HG03159 (cell line): ENCODE data around the gene CCDC93.
A peak's percentile ranks its signal among the peaks of the same experiment; 100 is the strongest.

Source experiments
- ATAC-seq: cut with Tn5 transposase; IDR thresholded peaks from one replicate; pipeline ENCODE4 v1.9.1; 2021; ENCODE audit warnings: mild to moderate bottlenecking, moderate library complexity; ENCODE audit not compliant: unreplicated experiment

Gene CCDC93

GRCh38 chr2:118013724-118014491 lies at the start of gene CCDC93:
Gene CCDC93, minus strand, starts transcription at chr2:118014070. Its CDS starts 75 bp downstream, at chr2:118013995.
- peak; percentile 92 for ATAC-seq

GRCh38 chr2:118062669-118063068 lies 48.8 kb upstream of the CCDC93 start:
- no peak for ATAC-seq

GRCh38 chr2:118062048-118062447 lies 48.2 kb upstream of the CCDC93 start:
- ATAC-seq: no peak

GRCh38 chr2:118061135-118061955 lies 47.5 kb upstream of the CCDC93 start:
- ATAC-seq: peak; percentile 72

GRCh38 chr2:118059919-118060478 lies 46.1 kb upstream of the CCDC93 start:
- ATAC-seq: no peak

- ATAC-seq: no peak
Measured at GRCh38 chr2:118058951-118059350, 45.1 kb upstream of the CCDC93 start.

- no peak for ATAC-seq
Measured at GRCh38 chr2:118056801-118057200, 42.9 kb upstream of the CCDC93 start.

- ATAC-seq: peak; percentile 90
Measured at GRCh38 chr2:118056165-118056534, 42.3 kb upstream of the CCDC93 start.

GRCh38 chr2:118055512-118056164 lies 41.8 kb upstream of the CCDC93 start:
- ATAC-seq: peak; percentile 78

- no peak for ATAC-seq
Measured at GRCh38 chr2:118054213-118055008, 40.5 kb upstream of the CCDC93 start.

GRCh38 chr2:118053681-118054080 lies 39.8 kb upstream of the CCDC93 start:
- no peak for ATAC-seq

GRCh38 chr2:118052474-118052873 lies 38.6 kb upstream of the CCDC93 start:
- ATAC-seq: no peak

- ATAC-seq: no peak
Measured at GRCh38 chr2:118051826-118052358, 38.0 kb upstream of the CCDC93 start.

GRCh38 chr2:118050974-118051373 lies 37.1 kb upstream of the CCDC93 start:
- no peak for ATAC-seq

- no peak for ATAC-seq
Measured at GRCh38 chr2:118050386-118050785, 36.5 kb upstream of the CCDC93 start.

GRCh38 chr2:118049816-118050140 lies 35.9 kb upstream of the CCDC93 start:
- no peak for ATAC-seq

- no peak for ATAC-seq
Measured at GRCh38 chr2:118049140-118049815, 35.4 kb upstream of the CCDC93 start.

GRCh38 chr2:118048401-118048800 lies 34.5 kb upstream of the CCDC93 start:
- no peak for ATAC-seq

- ATAC-seq: no peak
Measured at GRCh38 chr2:118047380-118047826, 33.5 kb upstream of the CCDC93 start.
